Loucy (cell line): Measurements from ENCODE around the gene MAP3K7CL.

Experiments used
- H2AFZ ChIP-seq: fragments of 200-600 bp; sonication (generic); 2 replicates; pipeline ENCODE4 v1.6.0; 2016; ENCODE audit warnings: antibody characterized with exemption, mild to moderate bottlenecking, low read length, moderate library complexity
- H3F3A ChIP-seq: fragments of 200-600 bp; 2 replicates; pipeline ENCODE4 v1.6.0; 2016; ENCODE audit warnings: antibody characterized with exemption, low read depth, mild to moderate bottlenecking
- H3K27me3 ChIP-seq: fragments of 200-600 bp; sonication (generic); 2 replicates; pipeline ENCODE4 v1.6.1; 2014; ENCODE audit warnings: low read length, mild to moderate bottlenecking; ENCODE audit not compliant: insufficient read depth, poor library complexity, severe bottlenecking
- H3K36me3 ChIP-seq: fragments of 200-600 bp; sonication (generic); 2 replicates; pipeline ENCODE4 v1.6.1; 2016; ENCODE audit warnings: low read length; ENCODE audit not compliant: insufficient read depth
- H3K4me1 ChIP-seq: fragments of 200-600 bp; sonication (generic); 2 replicates; pipeline ENCODE4 v1.5.1; 2014; ENCODE audit warnings: low read length, mild to moderate bottlenecking; ENCODE audit not compliant: insufficient read depth, poor library complexity, severe bottlenecking
- H3K4me2 ChIP-seq: fragments of 200-600 bp; sonication (generic); 2 replicates; pipeline ENCODE4 v1.6.0; 2014; ENCODE audit warnings: antibody characterized with exemption, low read length, low read depth, mild to moderate bottlenecking; ENCODE audit not compliant: poor library complexity, severe bottlenecking
- H3K4me3 ChIP-seq: fragments of 200-600 bp; sonication (generic); 2 replicates; pipeline ENCODE4 v1.5.1; 2014; ENCODE audit warnings: low read length, mild to moderate bottlenecking, mixed read lengths; ENCODE audit not compliant: poor library complexity, severe bottlenecking
- H3K79me2 ChIP-seq: fragments of 200-600 bp; sonication (generic); 2 replicates; pipeline ENCODE4 v1.6.1; 2014; ENCODE audit warnings: low read length; ENCODE audit not compliant: insufficient read depth
- H3K9ac ChIP-seq: fragments of 200-600 bp; sonication (generic); 2 replicates; pipeline ENCODE4 v1.6.0; 2014; ENCODE audit warnings: mild to moderate bottlenecking, low read depth, low read length, moderate library complexity; ENCODE audit not compliant: poor library complexity, severe bottlenecking
- H3K9me2 ChIP-seq: fragments of 200-600 bp; sonication (generic); replicated peaks from 2 replicates; pipeline ENCODE4 v1.6.1; 2016; ENCODE audit warnings: low read depth, low read length, mixed read lengths
- H3K9me3 ChIP-seq: fragments of 200-600 bp; sonication (generic); 2 replicates; pipeline ENCODE4 v1.6.1; 2014; ENCODE audit warnings: mild to moderate bottlenecking, antibody characterized with exemption, low read length, low read depth; ENCODE audit not compliant: insufficient read depth
- H4K20me1 ChIP-seq: fragments of 200-600 bp; sonication (generic); 2 replicates; pipeline ENCODE4 v1.6.0; 2014; ENCODE audit warnings: antibody characterized with exemption, low read length, mild to moderate bottlenecking; ENCODE audit not compliant: insufficient read depth, poor library complexity, severe bottlenecking
- EZH2phosphoT487 ChIP-seq: fragments of 200-600 bp; IDR thresholded peaks from 2 replicates; pipeline ENCODE4 v1.6.1; 2018; ENCODE audit warnings: antibody characterized with exemption, mild to moderate bottlenecking, moderate library complexity, borderline replicate concordance
- TF ChIP-seq, protein P1 (sequence below): fragments of 200-600 bp; sonication (generic); conservative IDR thresholded peaks from 2 replicates; pipeline ENCODE4 v1.5.1; 2014; ENCODE audit warnings: mild to moderate bottlenecking, antibody characterized with exemption, low read length

MAP3K7CL gene

DNA sequence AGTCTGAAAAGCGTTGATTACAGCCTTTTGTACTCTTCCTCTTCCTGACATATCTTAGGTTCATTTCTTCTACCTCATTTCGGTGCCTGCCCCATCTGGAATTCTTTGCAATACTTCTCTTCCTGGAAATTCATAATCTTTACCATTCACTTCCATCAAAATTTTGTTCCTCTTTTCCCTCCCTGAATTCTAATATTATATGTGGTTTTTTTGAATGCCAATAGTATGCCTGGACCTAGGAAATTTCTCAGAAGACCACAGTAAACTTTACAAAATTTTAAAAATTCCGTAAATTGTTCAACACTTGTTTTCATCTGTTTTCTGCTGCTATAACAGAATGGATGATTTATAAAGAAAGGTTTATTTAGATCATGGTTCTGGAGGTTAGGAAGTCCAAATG is 76.8 kb downstream of the MAP3K7CL start:
- no peaks in the 10 kb centered on the region for H3K9me3 ChIP-seq
- TF ChIP-seq EZH2phosphoT487 = no peak
- TF ChIP-seq, protein P1, sequence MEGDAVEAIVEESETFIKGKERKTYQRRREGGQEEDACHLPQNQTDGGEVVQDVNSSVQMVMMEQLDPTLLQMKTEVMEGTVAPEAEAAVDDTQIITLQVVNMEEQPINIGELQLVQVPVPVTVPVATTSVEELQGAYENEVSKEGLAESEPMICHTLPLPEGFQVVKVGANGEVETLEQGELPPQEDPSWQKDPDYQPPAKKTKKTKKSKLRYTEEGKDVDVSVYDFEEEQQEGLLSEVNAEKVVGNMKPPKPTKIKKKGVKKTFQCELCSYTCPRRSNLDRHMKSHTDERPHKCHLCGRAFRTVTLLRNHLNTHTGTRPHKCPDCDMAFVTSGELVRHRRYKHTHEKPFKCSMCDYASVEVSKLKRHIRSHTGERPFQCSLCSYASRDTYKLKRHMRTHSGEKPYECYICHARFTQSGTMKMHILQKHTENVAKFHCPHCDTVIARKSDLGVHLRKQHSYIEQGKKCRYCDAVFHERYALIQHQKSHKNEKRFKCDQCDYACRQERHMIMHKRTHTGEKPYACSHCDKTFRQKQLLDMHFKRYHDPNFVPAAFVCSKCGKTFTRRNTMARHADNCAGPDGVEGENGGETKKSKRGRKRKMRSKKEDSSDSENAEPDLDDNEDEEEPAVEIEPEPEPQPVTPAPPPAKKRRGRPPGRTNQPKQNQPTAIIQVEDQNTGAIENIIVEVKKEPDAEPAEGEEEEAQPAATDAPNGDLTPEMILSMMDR = no peak
- H3K27me3 ChIP-seq = no peaks in the 10 kb centered on the region
- no peaks in the 10 kb centered on the region for H3F3A ChIP-seq
- H3K9me2 ChIP-seq = no peaks in the 10 kb centered on the region
- no peaks in the 10 kb centered on the region for H3K79me2 ChIP-seq
- H3K4me1 ChIP-seq = no peaks in the 10 kb centered on the region
- H3K4me2 ChIP-seq = no peak overlapping the region
- no peak overlapping the region for H3K4me3 ChIP-seq
- no peaks in the 10 kb centered on the region for H4K20me1 ChIP-seq
- no peak overlapping the region for H3K9ac ChIP-seq
- no peaks in the 10 kb centered on the region for H3K36me3 ChIP-seq
- H2AFZ ChIP-seq = no peak overlapping the region

DNA sequence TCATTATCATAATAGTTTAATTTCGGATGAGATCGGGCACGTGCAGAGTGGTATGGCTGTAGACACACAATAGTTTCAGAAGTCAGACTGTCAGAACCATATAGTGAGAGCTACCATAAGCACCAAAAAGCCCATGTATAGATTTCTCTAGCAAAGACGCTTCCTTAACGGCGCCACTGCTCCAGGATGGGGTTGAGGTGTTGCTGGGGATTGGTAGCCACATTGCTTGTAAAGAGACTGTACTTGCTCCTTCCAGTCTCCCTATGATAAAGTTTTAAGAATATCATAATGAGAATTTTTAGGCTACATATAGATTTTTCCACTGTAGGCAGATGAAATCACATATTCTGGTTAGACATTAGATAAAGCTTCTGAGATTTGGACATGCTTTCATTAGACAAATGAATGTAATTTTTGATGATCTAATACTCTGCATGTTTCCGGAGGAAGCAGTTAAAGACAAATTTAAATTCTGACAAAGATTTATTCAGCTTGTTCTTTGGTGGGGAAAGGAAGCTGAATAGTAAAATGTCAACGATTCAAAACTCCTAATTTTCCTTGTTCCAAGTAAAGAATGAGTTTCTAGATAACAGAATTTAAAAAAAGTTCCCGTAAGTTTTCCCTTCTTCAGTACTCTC is 77.7 kb downstream of the MAP3K7CL start:
- no peaks in the 10 kb centered on the region for H3K27me3 ChIP-seq
- H3K4me1 ChIP-seq = no peaks in the 10 kb centered on the region
- H3K9me2 ChIP-seq = no peaks in the 10 kb centered on the region
- TF ChIP-seq, protein P1 = no peak
- TF ChIP-seq EZH2phosphoT487 = no peak
- H4K20me1 ChIP-seq = no peaks in the 10 kb centered on the region
- no peak overlapping the region for H3K4me2 ChIP-seq
- no peaks in the 10 kb centered on the region for H3F3A ChIP-seq
- H3K36me3 ChIP-seq = no peaks in the 10 kb centered on the region
- H2AFZ ChIP-seq = no peak overlapping the region
- H3K4me3 ChIP-seq = no peak overlapping the region
- no peaks in the 10 kb centered on the region for H3K9me3 ChIP-seq
- H3K79me2 ChIP-seq = no peaks in the 10 kb centered on the region
- H3K9ac ChIP-seq = no peak overlapping the region

DNA sequence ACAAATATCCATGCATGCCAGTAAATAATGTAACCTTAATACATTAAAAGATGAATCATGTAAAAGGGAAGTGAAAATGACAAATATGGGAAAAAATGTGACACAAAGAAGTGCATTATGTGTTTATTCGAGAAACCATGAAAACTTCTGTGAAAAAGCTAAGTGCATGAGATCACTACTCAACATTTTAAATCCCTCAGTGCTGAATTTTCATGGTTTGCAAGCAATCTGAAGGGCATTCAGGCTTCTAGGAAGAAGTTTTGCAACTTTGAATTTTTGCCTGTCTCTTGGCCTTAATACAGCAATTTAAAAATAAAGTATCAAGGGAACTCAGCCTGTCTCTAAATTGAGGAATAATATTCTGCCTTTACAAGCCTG is 78.2 kb downstream of the MAP3K7CL start:
- Histone ChIP-seq H3K27me3 (no peaks in the 10 kb centered on the region), H2AFZ (no peak overlapping the region), H3K4me1 (no peaks in the 10 kb centered on the region), H3K36me3 (no peaks in the 10 kb centered on the region), H3K9me2 (no peaks in the 10 kb centered on the region), H3K9me3 (no peaks in the 10 kb centered on the region), H3K9ac (no peak overlapping the region), H3F3A (no peaks in the 10 kb centered on the region), H3K4me2 (no peak overlapping the region), H3K79me2 (no peaks in the 10 kb centered on the region), H4K20me1 (no peaks in the 10 kb centered on the region), H3K4me3 (no peak overlapping the region)
- TF ChIP-seq EZH2phosphoT487 = no peak
- TF ChIP-seq, protein P1 = no peak
